Measurements from ENCODE around the gene INO80.

Gene INO80

GRCh38 chr15:41001524-41002214 is 114.4 kb downstream of the INO80 start:
- H2AFZ ChIP-seq (ENCODE audit: low read length): no peak overlapping the region
- no peak overlapping the region for H3K4me2 ChIP-seq (ENCODE audit: low read depth, low read length, poor library complexity, severe bottlenecking)
- no peaks in the 10 kb centered on the region for H4K20me1 ChIP-seq (ENCODE audit: insufficient read depth, low read length, poor library complexity, severe bottlenecking)
- peaks cover 48% of the 10 kb centered on the region for H3K36me3 ChIP-seq (ENCODE audit: insufficient read depth, low read length)
- no peaks in the 10 kb centered on the region for H3K4me1 ChIP-seq (ENCODE audit: insufficient read depth, low read length, poor library complexity, severe bottlenecking)
- H3K9me2 ChIP-seq (replicated peaks; ENCODE audit: low read depth, low read length): no peaks in the 10 kb centered on the region
- H3K79me2 ChIP-seq (ENCODE audit: insufficient read depth, low read length): no peaks in the 10 kb centered on the region
- H3F3A ChIP-seq (ENCODE audit: low read depth): no peaks in the 10 kb centered on the region
- TF ChIP-seq, protein P1, sequence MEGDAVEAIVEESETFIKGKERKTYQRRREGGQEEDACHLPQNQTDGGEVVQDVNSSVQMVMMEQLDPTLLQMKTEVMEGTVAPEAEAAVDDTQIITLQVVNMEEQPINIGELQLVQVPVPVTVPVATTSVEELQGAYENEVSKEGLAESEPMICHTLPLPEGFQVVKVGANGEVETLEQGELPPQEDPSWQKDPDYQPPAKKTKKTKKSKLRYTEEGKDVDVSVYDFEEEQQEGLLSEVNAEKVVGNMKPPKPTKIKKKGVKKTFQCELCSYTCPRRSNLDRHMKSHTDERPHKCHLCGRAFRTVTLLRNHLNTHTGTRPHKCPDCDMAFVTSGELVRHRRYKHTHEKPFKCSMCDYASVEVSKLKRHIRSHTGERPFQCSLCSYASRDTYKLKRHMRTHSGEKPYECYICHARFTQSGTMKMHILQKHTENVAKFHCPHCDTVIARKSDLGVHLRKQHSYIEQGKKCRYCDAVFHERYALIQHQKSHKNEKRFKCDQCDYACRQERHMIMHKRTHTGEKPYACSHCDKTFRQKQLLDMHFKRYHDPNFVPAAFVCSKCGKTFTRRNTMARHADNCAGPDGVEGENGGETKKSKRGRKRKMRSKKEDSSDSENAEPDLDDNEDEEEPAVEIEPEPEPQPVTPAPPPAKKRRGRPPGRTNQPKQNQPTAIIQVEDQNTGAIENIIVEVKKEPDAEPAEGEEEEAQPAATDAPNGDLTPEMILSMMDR (conservative IDR thresholded peaks at IDR 0.05; ENCODE audit: low read length): no peak
- TF ChIP-seq EZH2phosphoT487 (IDR thresholded peaks at IDR 0.05; ENCODE audit: borderline replicate concordance): no peak
- H3K4me3 ChIP-seq (ENCODE audit: low read length, poor library complexity, severe bottlenecking): no peak overlapping the region
- no peaks in the 10 kb centered on the region for H3K27me3 ChIP-seq (ENCODE audit: insufficient read depth, low read length, poor library complexity, severe bottlenecking)
- H3K9me3 ChIP-seq (ENCODE audit: insufficient read depth, low read depth, low read length): no peaks in the 10 kb centered on the region
- no peak overlapping the region for H3K9ac ChIP-seq (ENCODE audit: low read depth, low read length, poor library complexity, severe bottlenecking)

- no peak overlapping the region for H3K4me2 ChIP-seq (ENCODE audit: low read depth, low read length, poor library complexity, severe bottlenecking)
Observed at GRCh38 chr15:40999190-40999589, 116.9 kb downstream of the INO80 start.

GRCh38 chr15:40995656-40996055 is 120.4 kb downstream of the INO80 start:
- Histone ChIP-seq H3K36me3 (ENCODE audit: insufficient read depth, low read length) (peaks cover 62% of the 10 kb centered on the region), H2AFZ (ENCODE audit: low read length) (no peak overlapping the region)

More at GRCh38 chr15:40999190-40999589, 116.9 kb downstream of the INO80 start:
- Histone ChIP-seq H3K36me3 (ENCODE audit: insufficient read depth, low read length) (peaks cover 48% of the 10 kb centered on the region), H4K20me1 (ENCODE audit: insufficient read depth, low read length, poor library complexity, severe bottlenecking) (no peaks in the 10 kb centered on the region), H3F3A (ENCODE audit: low read depth) (no peaks in the 10 kb centered on the region), H2AFZ (ENCODE audit: low read length) (no peak overlapping the region), H3K27me3 (ENCODE audit: insufficient read depth, low read length, poor library complexity, severe bottlenecking) (no peaks in the 10 kb centered on the region), H3K79me2 (ENCODE audit: insufficient read depth, low read length) (no peaks in the 10 kb centered on the region), H3K9me3 (ENCODE audit: insufficient read depth, low read depth, low read length) (no peaks in the 10 kb centered on the region), H3K4me1 (ENCODE audit: insufficient read depth, low read length, poor library complexity, severe bottlenecking) (peaks cover 3% of the 10 kb centered on the region), H3K4me3 (ENCODE audit: low read length, poor library complexity, severe bottlenecking) (no peak overlapping the region), H3K9me2 (replicated peaks; ENCODE audit: low read depth, low read length) (no peaks in the 10 kb centered on the region), H3K9ac (ENCODE audit: low read depth, low read length, poor library complexity, severe bottlenecking) (no peak overlapping the region)
- no peak for TF ChIP-seq EZH2phosphoT487 (IDR thresholded peaks at IDR 0.05; ENCODE audit: borderline replicate concordance)
- TF ChIP-seq, protein P1 (conservative IDR thresholded peaks at IDR 0.05; ENCODE audit: low read length): no peak

More at GRCh38 chr15:40995656-40996055, 120.4 kb downstream of the INO80 start:
- TF ChIP-seq, protein P1 (conservative IDR thresholded peaks at IDR 0.05; ENCODE audit: low read length): no peak
- no peak for TF ChIP-seq EZH2phosphoT487 (IDR thresholded peaks at IDR 0.05; ENCODE audit: borderline replicate concordance)
- Histone ChIP-seq H3K9me3 (ENCODE audit: insufficient read depth, low read depth, low read length) (no peaks in the 10 kb centered on the region), H3F3A (ENCODE audit: low read depth) (no peaks in the 10 kb centered on the region), H4K20me1 (ENCODE audit: insufficient read depth, low read length, poor library complexity, severe bottlenecking) (no peaks in the 10 kb centered on the region), H3K27me3 (ENCODE audit: insufficient read depth, low read length, poor library complexity, severe bottlenecking) (no peaks in the 10 kb centered on the region), H3K9me2 (replicated peaks; ENCODE audit: low read depth, low read length) (no peaks in the 10 kb centered on the region), H3K4me1 (ENCODE audit: insufficient read depth, low read length, poor library complexity, severe bottlenecking) (peaks cover 3% of the 10 kb centered on the region), H3K79me2 (ENCODE audit: insufficient read depth, low read length) (no peaks in the 10 kb centered on the region), H3K4me3 (ENCODE audit: low read length, poor library complexity, severe bottlenecking) (no peak overlapping the region), H3K4me2 (ENCODE audit: low read depth, low read length, poor library complexity, severe bottlenecking) (no peak overlapping the region), H3K9ac (ENCODE audit: low read depth, low read length, poor library complexity, severe bottlenecking) (no peak overlapping the region)

All from Loucy (cell line).